HG03457 (cell line): ENCODE results near the gene AGAP5.
A peak's percentile ranks its signal among the peaks of the same experiment; 100 is the strongest.

Experiments
- ATAC-seq: cut with Tn5 transposase; IDR thresholded peaks from one replicate; pipeline ENCODE4 v1.9.1; 2021; ENCODE audit warnings: moderate number of reproducible peaks; ENCODE audit not compliant: unreplicated experiment

The AGAP5 gene

DNA sequence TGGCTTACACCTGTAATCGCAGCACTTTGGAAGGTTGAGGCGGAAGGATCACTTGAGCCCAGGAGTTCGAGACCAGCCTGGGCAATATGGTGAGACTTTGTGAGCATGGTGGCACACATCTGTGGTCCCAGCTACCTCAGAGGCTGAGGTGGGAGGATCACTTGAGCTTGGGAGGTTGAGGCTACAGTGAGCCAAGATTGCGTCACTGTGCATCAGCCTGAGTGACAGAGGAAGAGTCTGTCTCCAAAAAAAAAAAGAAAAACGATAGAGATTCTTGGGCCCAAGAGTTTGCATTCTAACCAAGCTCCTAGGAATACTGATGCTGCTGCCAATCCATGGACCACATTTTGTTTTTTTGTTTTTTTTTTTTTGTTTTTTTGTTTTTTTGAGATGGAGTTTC, 68.7 kb downstream of the AGAP5 start:
- no peak for ATAC-seq

GRCh38 chr10:73628405-73628804, 69.5 kb downstream of the AGAP5 start:
- ATAC-seq = no peak

- no peak for ATAC-seq
Measured at GRCh38 chr10:73627300-73627699, 70.6 kb downstream of the AGAP5 start.

GRCh38 chr10:73625884-73626752, 71.8 kb downstream of the AGAP5 start:
- ATAC-seq = peak; percentile 90

GRCh38 chr10:73625004-73625883, 72.7 kb downstream of the AGAP5 start:
- peak; percentile 24 for ATAC-seq
